ENCODE measurements around the gene ANKRD9.

ANKRD9 gene

DNA sequence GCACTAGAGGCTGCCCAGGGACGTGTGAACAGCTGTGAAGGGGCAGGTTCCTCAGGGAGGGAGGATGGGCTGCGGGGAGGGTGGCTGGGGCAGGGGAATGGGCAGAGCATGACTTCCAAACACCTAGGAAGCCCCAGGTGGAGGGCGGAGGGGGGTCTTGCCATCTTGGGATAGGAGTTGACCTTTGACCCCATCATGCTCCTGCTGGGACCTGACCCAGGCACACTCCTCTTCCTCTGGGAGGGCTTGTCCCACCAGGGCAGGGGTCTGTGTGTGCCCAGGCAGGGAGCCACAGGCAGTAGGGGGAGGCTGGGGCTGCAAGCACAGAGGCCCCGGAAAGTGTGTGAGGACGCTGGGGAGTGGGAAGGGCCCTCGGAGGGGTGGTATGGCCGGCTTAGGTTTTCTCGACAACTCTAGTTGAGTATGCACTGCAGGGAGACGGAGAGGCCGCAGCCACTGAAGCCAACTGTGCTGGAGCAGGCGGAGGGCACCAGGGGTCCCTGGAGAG lies 3.3 kb upstream of the ANKRD9 start:
- no peak for DNase-seq (ENCODE audit: low read depth)

DNA sequence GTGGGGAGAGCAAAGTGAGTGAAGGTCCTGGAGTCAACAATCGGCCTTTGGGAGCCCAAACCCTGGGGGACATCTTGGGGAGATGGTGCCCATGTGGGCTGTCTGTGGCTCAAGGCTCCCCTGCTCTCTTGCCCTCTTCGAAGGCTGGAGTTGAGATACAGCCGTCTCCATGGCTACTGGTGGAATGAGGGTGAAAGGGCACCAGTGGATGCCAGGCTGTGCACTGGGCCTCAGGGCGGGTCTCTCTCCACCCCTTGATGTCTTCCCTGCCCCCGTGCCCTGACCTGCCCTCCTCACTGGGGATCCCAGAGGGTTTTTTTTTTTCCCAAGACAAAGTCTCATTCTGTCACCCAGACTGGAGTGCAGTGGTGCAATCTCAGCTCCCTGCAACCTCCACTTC lies 2.0 kb upstream of the ANKRD9 start:
- DNase-seq (ENCODE audit: low read depth), result no peak

DNA sequence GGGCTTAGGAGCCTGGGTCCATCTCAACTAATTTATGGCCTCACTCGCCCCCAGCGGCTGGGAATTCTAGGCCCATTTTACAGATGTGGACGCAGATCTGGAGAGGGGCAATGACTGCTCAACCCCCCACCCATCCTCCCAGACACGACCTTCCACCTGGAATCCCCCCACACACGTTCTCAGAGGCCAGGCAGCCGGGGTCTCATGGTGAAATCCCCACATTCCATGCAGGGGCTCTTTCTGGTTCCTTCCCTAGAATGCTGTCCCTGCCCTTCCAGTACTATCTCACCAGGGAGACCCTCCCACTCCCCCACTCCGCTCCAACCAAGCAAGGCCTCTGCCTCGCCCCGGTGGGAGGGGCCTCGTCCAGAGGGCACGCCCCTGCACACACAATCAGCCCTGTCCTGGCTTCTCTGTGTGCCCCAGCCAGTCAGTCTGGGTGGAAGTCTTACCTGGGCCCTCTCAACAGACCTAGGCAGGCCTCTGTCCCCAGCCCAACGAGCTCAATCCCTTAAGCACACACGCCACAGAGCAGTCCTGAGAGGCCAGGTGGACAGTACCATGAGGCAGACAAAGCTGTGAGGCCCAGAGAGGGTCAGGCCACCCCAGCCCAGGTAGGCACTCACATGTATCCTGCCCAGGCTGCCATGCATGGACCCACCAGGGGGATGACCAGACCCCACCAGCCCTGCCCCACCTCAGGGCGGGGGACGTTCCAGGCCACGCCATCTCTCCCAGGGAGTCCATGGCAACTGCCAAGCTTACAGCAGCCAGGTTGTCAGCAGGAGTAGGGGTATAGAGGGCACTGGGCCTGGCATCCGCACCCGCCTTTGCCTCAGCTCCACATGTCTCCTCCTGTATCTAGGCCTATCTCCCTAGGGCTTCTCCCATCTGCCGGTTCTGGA lies 1.3 kb upstream of the ANKRD9 start:
- DNase-seq (ENCODE audit: low read depth), result no peak

DNA sequence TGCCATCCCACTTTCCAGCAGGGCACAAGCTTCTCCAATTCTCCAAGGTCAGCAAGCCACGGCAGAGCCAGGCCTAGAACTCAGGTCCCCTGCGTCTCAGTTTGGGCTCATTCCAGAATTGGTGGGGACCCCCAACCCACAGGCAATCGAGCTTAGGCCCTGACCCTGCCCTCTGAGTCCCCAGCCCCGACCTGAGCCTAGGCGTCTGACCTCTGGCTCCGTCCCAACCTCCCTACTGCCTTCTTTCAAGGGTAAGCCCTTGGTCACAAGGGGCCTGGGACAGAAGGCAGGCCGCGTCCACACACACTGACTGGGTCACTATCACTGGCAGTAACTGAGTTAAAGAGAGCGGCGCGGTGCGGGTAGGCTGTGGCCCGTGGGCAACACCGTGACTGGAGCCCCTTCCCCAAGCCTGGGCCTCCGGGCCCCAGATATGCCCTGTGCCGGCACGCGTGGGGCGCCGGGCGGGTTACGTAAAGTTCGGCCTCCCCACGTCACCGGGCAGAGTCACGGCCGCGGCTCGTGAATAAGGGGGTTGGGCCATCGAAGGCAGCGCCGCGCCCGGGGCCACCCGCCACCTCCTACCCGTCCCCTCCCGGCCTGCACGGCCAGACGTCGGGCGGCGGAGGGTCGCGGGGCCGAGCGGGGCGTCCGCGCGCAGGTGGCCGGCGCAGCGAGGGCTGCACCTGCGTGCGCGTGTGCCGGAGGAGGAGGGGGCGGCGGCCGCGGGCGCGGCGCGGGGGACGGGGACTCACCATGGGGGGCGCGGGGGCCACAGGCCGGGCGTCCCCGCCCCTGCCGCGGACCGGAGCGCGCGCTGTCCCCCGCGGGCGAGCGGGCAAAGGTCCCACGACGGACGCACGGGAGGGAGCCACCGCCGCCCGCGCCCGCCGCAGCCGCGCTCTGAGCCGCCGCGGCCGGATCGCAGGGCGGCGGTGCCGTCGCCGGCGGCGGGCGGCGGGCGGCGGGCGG lies 516 bp downstream of the ANKRD9 start:
- no peak for DNase-seq (ENCODE audit: low read depth)

DNA sequence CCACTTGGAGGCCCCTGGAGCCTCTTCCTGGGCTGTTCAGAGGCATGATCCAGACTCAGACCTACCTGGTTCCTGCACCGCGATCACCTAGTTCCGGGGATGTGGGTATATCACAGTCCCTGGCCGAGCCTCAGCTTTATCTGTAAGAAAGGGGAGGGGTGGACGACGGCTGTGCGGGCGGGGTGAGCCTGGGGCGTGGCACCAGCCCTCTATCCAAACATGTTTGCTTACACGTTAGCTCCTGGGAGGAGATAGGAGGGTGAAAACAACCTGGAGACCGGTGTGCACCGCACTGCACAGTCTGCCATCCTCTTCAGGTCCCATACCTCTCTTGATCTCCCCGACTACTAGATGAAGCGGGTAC lies 1.2 kb downstream of the ANKRD9 start:
- no peak for DNase-seq (ENCODE audit: low read depth)

DNA sequence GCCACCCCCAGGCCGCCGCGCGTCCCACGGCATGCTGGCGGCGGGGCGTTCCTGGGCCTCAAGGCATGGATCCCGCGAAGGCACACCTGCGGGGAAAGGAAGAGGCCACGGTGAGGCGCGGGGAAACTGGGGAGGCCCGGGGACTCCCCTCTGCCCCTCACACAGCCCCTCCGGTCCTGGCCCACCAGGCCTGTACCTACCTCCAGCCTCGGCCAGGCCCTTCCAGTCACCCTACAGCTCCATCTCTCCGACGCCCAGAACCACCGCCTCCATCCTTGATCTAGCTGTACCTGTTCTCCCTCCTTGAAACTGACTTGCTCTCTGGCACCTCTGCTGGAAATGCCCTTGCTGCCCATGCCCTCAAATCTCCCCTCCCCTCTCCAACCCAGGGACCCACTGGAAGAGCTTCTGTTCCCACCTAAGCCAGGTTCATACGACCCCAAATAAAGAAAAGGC lies 1.7 kb downstream of the ANKRD9 start:
- DNase-seq (ENCODE audit: low read depth), result no peak

DNA sequence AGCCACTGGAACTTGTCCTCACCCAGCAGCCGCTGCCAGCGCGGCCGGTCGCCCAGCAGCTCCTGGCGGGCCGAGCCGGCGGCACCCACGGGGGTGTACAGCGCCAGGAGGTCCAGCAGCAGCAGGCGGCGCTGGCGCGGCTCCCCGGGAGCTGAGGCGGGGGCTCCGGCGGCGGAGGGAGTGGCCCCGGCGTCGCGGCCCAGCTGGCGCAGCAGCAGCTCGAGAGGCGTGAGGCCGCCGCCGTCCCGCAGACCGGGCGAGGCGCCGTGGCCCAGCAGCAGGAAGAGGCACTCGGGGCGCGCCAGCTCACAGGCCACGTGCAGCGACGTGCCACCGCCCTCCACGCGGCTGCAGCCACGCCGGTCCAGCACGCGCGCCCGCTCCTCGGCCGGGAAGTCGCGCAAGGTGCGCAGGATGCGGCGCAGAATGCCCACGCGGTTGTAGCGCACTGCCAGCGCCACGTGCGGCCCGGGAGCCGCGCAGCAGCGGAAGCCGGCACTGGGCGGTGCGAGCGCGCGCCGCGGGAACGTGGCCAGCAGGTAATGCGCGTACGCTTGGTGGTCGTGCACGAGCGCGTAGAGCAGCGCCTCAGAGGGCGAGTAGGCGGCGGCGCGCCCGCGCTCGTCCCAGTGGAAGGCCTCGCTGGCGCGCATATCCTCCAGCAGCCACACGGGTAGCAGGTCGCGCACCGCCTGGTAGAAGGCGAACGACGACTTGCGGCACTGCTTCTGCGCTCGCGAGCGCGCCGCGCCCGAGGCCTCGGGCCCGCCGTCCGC lies 2.3 kb downstream of the ANKRD9 start:
- no peak for DNase-seq (ENCODE audit: low read depth)

DNA sequence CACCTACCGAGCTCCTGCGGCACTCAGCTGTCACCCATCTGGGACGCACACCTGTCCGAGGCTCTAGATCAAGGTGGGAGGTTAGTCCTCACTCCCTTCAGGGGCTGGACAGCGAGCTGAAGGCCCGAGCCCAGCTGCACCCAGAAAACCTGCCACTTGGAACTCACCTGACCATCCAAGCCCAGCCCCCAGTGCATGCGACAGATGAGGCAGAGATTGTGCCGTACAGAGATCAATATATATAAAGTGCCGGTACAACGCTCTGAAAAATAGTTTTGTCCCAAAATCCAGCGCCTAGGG lies 3.0 kb downstream of the ANKRD9 start:
- no peak for DNase-seq (ENCODE audit: low read depth)

DNA sequence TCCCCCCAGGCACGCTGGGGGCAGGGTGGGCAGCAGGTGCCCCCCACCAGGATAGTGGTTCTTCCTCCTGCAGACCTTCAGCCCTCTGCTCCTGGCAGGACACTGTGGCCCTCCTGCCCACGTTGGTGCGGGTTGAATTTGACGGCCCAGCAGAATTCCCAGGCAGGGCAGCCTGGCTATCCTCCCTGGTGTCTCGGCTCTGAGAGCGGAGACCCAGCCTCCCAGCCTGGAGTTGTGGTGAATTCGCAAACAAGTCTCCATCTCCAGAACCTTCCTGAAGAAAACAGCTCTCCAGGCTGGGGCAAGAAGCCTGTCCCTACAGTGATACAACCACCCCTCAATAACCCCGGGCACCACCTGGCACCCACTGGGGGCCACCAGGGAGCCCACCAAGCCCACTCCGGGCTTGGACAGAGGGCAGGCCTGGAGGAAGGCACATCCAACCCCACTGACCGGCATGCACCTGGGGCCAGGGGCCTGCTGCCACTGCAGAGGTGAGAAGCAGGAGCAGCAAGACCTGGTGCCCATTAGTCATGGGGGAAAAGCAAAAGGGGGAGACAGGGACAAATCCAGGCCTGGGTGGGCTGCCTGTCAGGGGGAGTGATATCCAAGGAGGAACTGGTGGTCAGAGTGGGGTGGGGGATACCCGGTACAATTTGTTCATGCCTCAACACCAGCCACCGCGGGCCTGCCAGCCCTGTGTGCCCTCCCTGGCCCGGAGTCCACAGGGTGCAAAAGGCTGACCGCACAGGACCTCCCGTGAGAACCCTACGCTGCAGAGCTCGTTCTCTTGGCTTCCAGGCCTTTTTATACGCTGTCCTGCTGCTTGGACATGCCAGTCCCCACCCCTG lies 3.6 kb downstream of the ANKRD9 start:
- DNase-seq (ENCODE audit: low read depth), result no peak

DNA sequence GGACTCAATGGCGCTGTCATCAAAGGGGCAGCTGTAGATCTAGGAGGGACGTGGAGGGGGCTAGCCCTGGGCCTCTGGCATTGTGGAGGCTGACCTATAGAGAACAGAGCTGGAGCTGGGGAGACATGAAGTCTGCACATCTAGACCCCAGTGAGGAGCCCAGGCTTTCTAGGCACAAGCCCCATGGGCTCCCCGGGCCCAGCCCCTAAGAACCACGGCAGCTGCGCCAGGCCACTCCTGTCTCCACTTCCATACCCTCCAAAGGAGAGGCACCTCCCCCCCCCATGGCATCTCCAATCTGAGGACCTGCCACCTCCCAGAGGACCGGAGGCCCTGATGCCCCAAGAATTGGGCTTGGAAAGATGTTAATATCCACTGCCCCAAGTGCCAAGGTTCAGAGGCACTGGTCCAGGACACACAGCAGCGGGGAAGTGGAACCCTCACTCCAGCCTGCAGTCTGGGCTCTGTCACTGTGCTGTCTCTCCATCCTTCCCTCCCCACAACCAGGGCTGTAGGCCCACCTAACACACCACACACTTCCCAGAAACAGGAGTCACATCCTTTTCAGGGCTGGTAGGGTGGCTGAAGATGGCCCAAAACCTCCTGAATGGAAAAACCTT lies 4.5 kb downstream of the ANKRD9 start:
- DNase-seq (ENCODE audit: low read depth), result no peak

DNA sequence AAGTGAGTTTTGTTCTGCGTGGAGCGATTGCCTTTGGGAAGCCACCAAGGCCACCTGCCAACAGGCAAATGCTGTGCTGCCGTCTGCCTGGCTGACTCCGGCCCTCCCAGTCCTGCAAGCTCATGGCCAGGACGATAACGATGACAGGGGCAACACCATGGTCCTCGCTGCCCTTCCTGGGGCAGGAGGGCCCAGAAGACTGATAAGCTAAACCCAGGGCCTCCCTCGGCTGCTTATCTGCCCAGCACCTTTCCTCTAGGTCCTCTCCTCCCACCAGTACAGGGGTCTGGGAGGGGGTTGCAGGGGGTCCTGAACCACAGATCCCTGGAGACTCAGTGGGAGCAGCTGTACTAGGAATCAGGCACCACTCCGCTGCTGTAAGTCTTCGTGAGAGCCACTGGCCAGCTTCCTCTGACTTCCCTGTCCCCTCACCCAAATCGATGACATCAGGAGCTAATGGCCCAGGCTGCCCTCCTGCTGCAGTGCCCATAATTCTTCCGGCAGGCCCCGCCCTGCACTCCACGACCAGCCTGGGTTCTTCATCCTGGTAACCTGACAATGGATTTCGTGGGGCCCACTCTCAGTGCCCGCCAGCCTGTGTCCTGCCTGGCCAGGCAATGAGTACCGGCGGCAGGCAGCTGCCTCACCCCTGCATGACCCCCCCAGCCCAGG lies 5.1 kb downstream of the ANKRD9 start:
- DNase-seq (ENCODE audit: low read depth), result no peak

DNA sequence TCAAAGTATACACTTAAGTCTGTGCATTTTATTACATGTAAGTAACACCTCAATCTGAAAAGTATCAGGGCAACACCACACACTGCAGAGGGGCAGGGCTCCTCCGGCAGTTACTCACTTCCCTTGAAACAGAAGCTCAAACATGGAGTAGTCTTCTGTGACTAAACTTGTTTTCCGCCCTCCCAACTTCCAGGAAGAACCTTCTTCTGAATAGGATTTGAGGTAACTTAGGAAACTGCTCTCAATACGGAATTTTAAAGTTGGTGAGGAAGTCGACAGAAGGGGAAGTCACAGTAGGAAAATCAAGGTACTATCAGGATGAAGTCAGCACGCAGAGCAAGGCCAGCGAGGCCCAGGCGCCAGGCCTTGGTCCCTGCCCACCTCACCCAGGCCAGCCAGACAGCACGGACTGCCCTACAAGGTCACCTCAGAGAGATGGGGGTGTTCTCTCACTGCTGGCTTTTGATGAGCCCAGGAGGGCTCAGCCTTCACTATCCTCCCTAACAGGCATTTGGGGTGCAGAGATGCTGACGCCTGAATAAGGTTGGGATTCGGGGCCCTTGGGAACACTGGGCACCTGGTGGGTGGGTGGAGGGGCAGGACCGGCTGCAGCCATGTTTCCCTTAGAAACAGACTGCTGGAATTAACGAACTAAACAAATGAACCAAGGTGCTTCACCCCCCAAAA lies 5.8 kb downstream of the ANKRD9 start:
- no peak for DNase-seq (ENCODE audit: low read depth)

DNA sequence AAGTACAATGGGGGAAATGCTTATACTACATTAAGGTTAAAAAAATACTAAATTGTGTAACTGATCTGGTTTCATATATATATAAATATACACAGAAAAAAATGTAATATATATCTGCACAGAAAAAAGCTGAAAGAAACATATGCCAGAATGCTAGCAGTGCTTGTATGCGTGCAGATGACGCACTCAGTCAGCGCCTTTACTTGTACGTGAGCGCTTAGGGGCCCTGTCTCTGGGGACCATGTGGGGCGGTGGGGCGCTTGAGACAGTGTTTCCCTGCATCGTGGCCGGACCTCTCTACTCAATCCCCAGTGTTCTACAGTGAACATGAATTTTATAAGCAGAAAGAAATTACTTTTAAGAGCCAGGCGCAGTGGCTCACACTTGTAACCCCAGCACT lies 7.0 kb downstream of the ANKRD9 start:
- no peak for DNase-seq (ENCODE audit: low read depth)

DNA sequence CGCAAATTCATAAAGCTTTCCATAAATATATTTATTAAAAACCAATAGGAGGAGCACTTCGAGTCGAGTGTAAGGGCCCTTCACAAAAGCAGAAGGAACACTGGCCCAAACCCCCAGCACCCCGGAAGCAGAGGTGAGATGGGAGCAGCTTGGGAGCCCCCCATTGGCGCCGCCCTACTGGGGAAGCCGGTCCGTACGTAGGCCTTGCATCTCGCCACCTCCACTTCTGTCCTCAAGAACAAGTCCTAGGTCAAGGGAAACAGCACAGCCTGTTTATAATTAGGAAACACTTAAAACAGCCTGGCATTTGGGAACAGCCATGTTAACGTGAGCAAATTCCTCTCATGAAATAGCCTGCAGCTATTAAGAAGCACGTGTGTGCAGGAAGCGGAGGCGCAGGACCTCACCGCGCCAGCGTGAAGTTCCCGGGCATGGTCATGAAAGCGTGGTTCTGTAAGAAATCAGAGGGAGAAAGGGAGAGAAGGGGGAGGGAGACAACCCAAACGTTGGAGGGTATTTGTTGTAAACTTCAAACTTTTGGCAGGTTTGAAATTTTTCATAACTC lies 7.7 kb downstream of the ANKRD9 start:
- DNase-seq (ENCODE audit: low read depth), result no peak

DNA sequence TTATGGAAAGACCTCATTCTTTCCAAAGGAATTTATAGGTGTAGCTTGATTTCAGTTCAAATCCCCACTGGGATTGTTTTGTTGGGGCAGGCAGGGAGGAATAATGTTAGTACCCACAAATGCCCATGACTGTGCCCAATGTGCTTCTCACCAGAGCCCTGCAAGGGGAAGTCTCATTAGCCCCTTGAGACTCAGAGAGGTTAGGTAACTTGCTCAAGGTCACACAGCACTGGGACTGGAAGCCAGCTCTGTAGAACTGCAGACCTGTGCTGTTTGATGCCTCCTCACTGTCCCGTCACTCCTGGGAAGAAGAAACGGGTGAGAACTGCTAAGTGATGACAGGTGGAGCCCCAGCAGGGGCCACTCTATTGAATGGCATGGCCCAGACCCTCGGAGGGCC lies 8.9 kb downstream of the ANKRD9 start:
- DNase-seq (ENCODE audit: low read depth), result no peak

DNA sequence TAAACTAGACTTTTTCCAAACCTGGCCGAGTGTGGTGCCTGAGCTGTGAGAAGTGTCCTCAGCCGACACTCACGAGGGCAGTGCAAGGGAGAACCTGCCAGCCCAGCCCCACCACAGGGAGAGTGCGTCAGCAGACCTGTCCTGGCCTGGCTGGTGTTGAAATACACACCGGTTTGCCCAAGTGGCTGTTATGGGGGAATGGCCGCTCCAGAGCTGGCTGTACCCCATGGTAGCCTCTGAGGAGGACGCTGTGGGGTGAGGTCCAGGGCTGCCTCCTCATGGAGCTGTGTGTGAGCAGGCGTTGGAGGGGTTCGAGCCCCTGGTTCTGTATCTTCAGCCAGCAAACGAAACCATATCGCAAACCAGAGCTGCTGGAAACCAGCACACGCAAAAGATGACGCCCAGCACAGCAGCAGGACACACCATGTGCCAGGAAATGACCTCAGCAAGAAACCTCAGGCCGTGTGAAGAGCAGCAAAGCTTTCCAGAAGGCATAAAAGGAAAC lies 9.4 kb downstream of the ANKRD9 start:
- no peak for DNase-seq (ENCODE audit: low read depth)

DNA sequence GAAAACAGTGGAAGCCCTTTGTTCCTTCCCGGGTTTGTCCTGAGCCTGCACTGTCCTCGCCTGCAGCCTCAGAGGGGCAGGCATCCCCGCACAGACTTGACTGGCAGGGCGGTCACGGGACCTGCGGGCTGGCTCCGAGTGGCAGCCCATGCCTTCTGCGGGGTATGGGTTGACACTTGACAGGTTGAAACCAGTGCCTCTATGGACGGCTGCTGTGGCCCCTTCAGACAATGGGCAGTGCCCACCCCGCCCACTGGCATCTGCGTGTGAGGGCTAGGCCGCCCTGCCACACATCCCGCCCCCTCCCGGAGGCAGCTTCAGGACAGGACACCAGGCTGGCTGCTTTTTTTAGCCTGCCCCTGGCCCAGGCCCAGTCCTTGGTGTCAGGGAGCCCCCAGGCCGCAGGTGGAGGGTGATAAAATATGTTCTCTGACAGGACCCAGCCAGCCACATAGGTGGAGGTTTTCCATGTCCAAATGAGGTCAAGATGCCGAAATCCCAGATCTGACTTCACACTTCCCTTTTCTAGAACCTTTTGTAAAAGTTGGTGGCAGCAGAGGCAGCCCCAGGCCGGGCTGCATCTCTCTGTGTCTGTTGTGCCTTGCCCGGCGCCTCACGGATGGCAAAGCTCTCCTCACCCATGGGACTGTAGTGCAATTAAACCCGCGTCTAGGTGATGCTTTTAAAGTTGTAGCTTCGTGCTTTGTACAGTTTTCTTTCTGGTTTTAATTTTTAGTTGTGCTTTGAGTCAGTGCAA lies 10.0 kb downstream of the ANKRD9 start:
- no peak for DNase-seq (ENCODE audit: low read depth)

DNA sequence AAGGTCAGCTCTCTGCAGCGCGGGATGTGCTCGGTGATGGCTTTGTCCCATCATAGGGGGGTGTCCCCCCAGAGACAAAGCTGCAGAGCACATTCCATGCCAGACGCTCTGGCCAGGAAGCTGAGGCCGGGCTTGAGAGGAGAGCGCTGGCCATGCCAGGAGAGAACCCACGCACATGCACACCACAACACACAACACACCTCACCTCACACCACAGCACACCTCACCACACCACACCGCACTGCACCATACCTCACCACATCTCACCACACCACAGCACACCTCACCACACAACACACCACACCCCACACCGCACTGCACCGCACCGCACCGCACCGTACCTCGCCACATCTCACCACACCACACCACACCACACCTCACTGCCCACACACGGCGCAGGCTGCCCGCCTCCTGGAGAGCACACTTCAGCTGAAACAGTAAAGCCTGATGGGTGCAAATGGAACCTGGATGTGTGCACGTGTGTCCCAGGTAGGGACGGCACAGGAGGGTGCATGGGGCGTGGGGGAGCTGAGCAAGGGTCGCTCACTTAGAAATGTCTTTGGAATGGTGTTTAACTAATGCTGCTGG lies 10.8 kb downstream of the ANKRD9 start:
- no peak for DNase-seq (ENCODE audit: low read depth)

Measured in stimulated activated CD8-positive, alpha-beta memory T cell treated with anti-CD3 and anti-CD28 coated beads, Interleukin-12 subunit alpha, Interleukin-12 subunit beta, amount 100 ng/mL, for 1 hour (primary cell).